22Rv1 (cell line): ENCODE data around the gene SYNRG.

Experiments used
- H3K27ac ChIP-seq: fragments of 450-650 bp; 2 replicates; pipeline ENCODE4 v1.5.1; 2017
- CTCF ChIP-seq: fragments of 450-650 bp; IDR thresholded peaks from 2 replicates; pipeline ENCODE4 v1.5.1; 2017; ENCODE audit warnings: mild to moderate bottlenecking
- ZFX ChIP-seq: fragments of 450-650 bp; IDR thresholded peaks from 2 replicates; pipeline ENCODE4 v1.6.1; 2017; ENCODE audit warnings: antibody characterized with exemption, borderline replicate concordance

Gene SYNRG

GRCh38 chr17:37465069-37465616 lies 144.1 kb downstream of the SYNRG start:
- no peak overlapping the region for H3K27ac ChIP-seq
- TF ChIP-seq CTCF, result no peak
- no peak for TF ChIP-seq ZFX
